ENCODE measurements around the gene PSMA3.

Gene PSMA3

GRCh38 chr14:58281969-58282368 lies 37.3 kb downstream of the PSMA3 start:
- H3K4me2 ChIP-seq (ENCODE audit: low read depth, low read length, poor library complexity, severe bottlenecking): peak overlapping the region; percentile 41
- no peaks in the 10 kb centered on the region for H3K27me3 ChIP-seq (ENCODE audit: insufficient read depth, low read length, poor library complexity, severe bottlenecking)
- peaks cover 68% of the 10 kb centered on the region; the same call in 1 of the 2 replicates for H3K36me3 ChIP-seq (ENCODE audit: insufficient read depth, low read length)
- TF ChIP-seq CTCF (conservative IDR thresholded peaks at IDR 0.05; ENCODE audit: low read length): no peak
- TF ChIP-seq EZH2phosphoT487 (IDR thresholded peaks at IDR 0.05; ENCODE audit: borderline replicate concordance): no peak
- no peaks in the 10 kb centered on the region for H3K9me2 ChIP-seq (replicated peaks; ENCODE audit: low read depth, low read length)
- H3K4me3 ChIP-seq (ENCODE audit: low read length, poor library complexity, severe bottlenecking): no peak overlapping the region
- no peak overlapping the region for H2AFZ ChIP-seq (ENCODE audit: low read length)
- H4K20me1 ChIP-seq (ENCODE audit: insufficient read depth, low read length, poor library complexity, severe bottlenecking): peaks cover 66% of the 10 kb centered on the region
- peaks cover 17% of the 10 kb centered on the region for H3K4me1 ChIP-seq (ENCODE audit: insufficient read depth, low read length, poor library complexity, severe bottlenecking)
- H3K9me3 ChIP-seq (ENCODE audit: insufficient read depth, low read depth, low read length): no peaks in the 10 kb centered on the region
- no peak overlapping the region for H3K9ac ChIP-seq (ENCODE audit: low read depth, low read length, poor library complexity, severe bottlenecking)
- peaks cover 99% of the 10 kb centered on the region for H3K79me2 ChIP-seq (ENCODE audit: insufficient read depth, low read length)
- no peaks in the 10 kb centered on the region; the same call in 1 of the 2 replicates for H3F3A ChIP-seq (ENCODE audit: low read depth)

DNA sequence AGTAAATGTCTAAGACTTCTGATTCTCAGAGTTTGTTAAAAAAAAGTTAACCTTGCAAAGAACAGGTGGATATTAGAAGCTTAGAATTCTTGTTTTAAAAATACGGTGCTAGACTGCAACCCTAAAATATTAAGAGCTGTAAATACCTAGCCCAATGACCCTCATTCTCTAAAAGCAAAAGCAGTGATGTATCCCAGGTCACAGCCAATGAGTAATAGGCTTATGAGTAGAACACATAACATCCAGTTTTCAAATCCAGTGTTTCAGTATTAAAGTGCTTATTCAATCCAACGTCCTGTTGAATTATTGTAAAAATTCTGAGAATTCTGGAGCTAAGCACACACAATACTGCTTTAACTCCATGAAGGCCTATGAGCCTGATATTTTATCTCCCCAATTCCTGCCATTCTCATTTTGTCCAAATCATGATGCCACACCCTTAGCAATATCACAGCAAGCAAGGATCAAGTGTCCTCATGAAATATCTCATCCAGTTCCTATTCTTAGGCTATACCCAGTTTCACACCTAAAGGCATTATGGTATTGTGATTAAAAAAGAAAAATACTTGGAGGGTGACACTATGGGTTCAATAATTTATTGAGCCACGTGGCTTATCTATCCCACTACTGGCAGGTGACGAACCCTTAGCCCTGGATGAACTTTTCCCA lies 38.4 kb downstream of the PSMA3 start:
- Histone ChIP-seq H3K9ac (ENCODE audit: low read depth, low read length, poor library complexity, severe bottlenecking) (no peak overlapping the region), H3K4me3 (ENCODE audit: low read length, poor library complexity, severe bottlenecking) (no peak overlapping the region), H3K4me1 (ENCODE audit: insufficient read depth, low read length, poor library complexity, severe bottlenecking) (peaks cover 17% of the 10 kb centered on the region), H2AFZ (ENCODE audit: low read length) (no peak overlapping the region), H3K9me3 (ENCODE audit: insufficient read depth, low read depth, low read length) (no peaks in the 10 kb centered on the region), H3K36me3 (ENCODE audit: insufficient read depth, low read length) (peaks cover 72% of the 10 kb centered on the region; the same call in 1 of the 2 replicates), H4K20me1 (ENCODE audit: insufficient read depth, low read length, poor library complexity, severe bottlenecking) (peaks cover 65% of the 10 kb centered on the region), H3K9me2 (replicated peaks; ENCODE audit: low read depth, low read length) (no peaks in the 10 kb centered on the region), H3K79me2 (ENCODE audit: insufficient read depth, low read length) (peaks cover 99% of the 10 kb centered on the region), H3F3A (ENCODE audit: low read depth) (no peaks in the 10 kb centered on the region; the same call in 1 of the 2 replicates), H3K27me3 (ENCODE audit: insufficient read depth, low read length, poor library complexity, severe bottlenecking) (no peaks in the 10 kb centered on the region), H3K4me2 (ENCODE audit: low read depth, low read length, poor library complexity, severe bottlenecking) (no peak overlapping the region)
- TF ChIP-seq EZH2phosphoT487 (IDR thresholded peaks at IDR 0.05; ENCODE audit: borderline replicate concordance) (no peak), CTCF (conservative IDR thresholded peaks at IDR 0.05; ENCODE audit: low read length) (no peak)

DNA sequence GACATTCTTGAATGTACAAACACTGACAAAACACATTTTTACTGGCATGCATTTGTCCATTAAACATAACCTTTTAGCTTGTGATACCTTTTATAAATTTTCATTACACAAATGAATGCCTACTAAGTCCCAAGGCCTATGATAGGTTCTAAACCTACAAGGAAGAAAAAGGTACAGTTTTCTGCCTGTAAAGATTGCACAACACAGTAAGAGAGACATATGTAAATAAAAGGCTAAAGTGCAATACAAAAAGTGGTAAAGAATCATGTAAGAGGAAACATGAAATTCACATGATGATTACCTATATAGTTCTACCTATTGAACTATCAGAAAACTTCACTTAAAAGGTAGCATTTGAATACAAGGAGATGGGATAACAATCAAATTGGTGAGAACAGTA lies 39.1 kb downstream of the PSMA3 start:
- Histone ChIP-seq H3K4me2 (ENCODE audit: low read depth, low read length, poor library complexity, severe bottlenecking) (no peak overlapping the region), H3K36me3 (ENCODE audit: insufficient read depth, low read length) (peaks cover 72% of the 10 kb centered on the region; the same call in 1 of the 2 replicates), H3K4me1 (ENCODE audit: insufficient read depth, low read length, poor library complexity, severe bottlenecking) (peaks cover 17% of the 10 kb centered on the region), H3K9ac (ENCODE audit: low read depth, low read length, poor library complexity, severe bottlenecking) (no peak overlapping the region), H2AFZ (ENCODE audit: low read length) (no peak overlapping the region), H3K79me2 (ENCODE audit: insufficient read depth, low read length) (peaks cover 99% of the 10 kb centered on the region), H3K27me3 (ENCODE audit: insufficient read depth, low read length, poor library complexity, severe bottlenecking) (no peaks in the 10 kb centered on the region), H3K9me2 (replicated peaks; ENCODE audit: low read depth, low read length) (no peaks in the 10 kb centered on the region), H3K4me3 (ENCODE audit: low read length, poor library complexity, severe bottlenecking) (no peak overlapping the region), H3K9me3 (ENCODE audit: insufficient read depth, low read depth, low read length) (no peaks in the 10 kb centered on the region), H4K20me1 (ENCODE audit: insufficient read depth, low read length, poor library complexity, severe bottlenecking) (peaks cover 58% of the 10 kb centered on the region), H3F3A (ENCODE audit: low read depth) (no peaks in the 10 kb centered on the region; the same call in 1 of the 2 replicates)
- TF ChIP-seq EZH2phosphoT487 (IDR thresholded peaks at IDR 0.05; ENCODE audit: borderline replicate concordance): no peak
- TF ChIP-seq CTCF (conservative IDR thresholded peaks at IDR 0.05; ENCODE audit: low read length): no peak

All from Loucy (cell line).